DND-41 (cell line): ENCODE measurements around the gene HNRNPH3.

ENCODE experiments used
- EZH2 ChIP-seq: IDR thresholded peaks from 3 replicates; pipeline ENCODE4 v1.6.1; 2012; ENCODE audit warnings: borderline replicate concordance, low read depth, mild to moderate bottlenecking, moderate library complexity, low read length, inconsistent platforms; ENCODE audit not compliant: severe bottlenecking
- TF ChIP-seq, protein P1 (sequence below): IDR thresholded peaks from 2 replicates; pipeline ENCODE4 v1.5.1; 2012; ENCODE audit warnings: borderline replicate concordance, low read length, moderate library complexity, mild to moderate bottlenecking; ENCODE audit not compliant: poor library complexity, severe bottlenecking; ENCODE audit errors: extremely low read depth

GRCh38 chr10:68284062-68285001 is 47.5 kb upstream of the HNRNPH3 start:
- TF ChIP-seq, protein P1, sequence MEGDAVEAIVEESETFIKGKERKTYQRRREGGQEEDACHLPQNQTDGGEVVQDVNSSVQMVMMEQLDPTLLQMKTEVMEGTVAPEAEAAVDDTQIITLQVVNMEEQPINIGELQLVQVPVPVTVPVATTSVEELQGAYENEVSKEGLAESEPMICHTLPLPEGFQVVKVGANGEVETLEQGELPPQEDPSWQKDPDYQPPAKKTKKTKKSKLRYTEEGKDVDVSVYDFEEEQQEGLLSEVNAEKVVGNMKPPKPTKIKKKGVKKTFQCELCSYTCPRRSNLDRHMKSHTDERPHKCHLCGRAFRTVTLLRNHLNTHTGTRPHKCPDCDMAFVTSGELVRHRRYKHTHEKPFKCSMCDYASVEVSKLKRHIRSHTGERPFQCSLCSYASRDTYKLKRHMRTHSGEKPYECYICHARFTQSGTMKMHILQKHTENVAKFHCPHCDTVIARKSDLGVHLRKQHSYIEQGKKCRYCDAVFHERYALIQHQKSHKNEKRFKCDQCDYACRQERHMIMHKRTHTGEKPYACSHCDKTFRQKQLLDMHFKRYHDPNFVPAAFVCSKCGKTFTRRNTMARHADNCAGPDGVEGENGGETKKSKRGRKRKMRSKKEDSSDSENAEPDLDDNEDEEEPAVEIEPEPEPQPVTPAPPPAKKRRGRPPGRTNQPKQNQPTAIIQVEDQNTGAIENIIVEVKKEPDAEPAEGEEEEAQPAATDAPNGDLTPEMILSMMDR, result no peak
- TF ChIP-seq EZH2, result no peak
